Upper lobe of left lung (tissue), 4 donors: ENCODE measurements around the gene LSM14B.

ENCODE experiments used
- CTCF ChIP-seq, 6 experiments: fragments of 450-650 bp in 4 of 6; fragments of 200-600 bp in 2 of 6; sonication (generic) in 2 of 6; IDR thresholded peaks; one replicate each; pipeline ENCODE4 v1.5.1; 2016 to 2019; ENCODE audit warnings: antibody characterized with exemption in 6 of 6
- EP300 ChIP-seq, 4 donors: sonication (generic); formaldehyde crosslinking; IDR thresholded peaks; one replicate each; pipeline ENCODE4 v1.5.1; 2017; ENCODE audit warnings: antibody characterized with exemption in 4 of 4, control low read depth in 2 of 4
- POLR2A ChIP-seq, 4 donors: fragments of 450-650 bp; IDR thresholded peaks; one replicate each; pipeline ENCODE4 v1.5.1; 2016 to 2017; ENCODE audit warnings: antibody characterized with exemption in 4 of 4, mild to moderate bottlenecking in 2 of 4

GRCh38 chr20:62136283-62137091 lies 14.2 kb downstream of the LSM14B start:
- TF ChIP-seq CTCF (IDR thresholded peaks at IDR 0.05) = peak; percentile 25 to 74 (median 60)
- no peak for TF ChIP-seq POLR2A (IDR thresholded peaks at IDR 0.05)
- no peak for TF ChIP-seq EP300 (IDR thresholded peaks at IDR 0.05)
